ENCODE measurements around the gene NT5C1B. TPM values are rescaled to one million over a fixed set of nuclear protein-coding genes. Genes with fewer than 3 reads are reported as not detected.
A peak's percentile ranks its signal among the peaks of the same experiment; 100 is the strongest.

The NT5C1B gene
- total and polyA plus RNA-seq, 10 of the 15 experiments (the other 5 are each of a cell fraction or from before 2014, with no cell fraction given): 0.40 to 0.44 TPM; not detected in 8

DNA sequence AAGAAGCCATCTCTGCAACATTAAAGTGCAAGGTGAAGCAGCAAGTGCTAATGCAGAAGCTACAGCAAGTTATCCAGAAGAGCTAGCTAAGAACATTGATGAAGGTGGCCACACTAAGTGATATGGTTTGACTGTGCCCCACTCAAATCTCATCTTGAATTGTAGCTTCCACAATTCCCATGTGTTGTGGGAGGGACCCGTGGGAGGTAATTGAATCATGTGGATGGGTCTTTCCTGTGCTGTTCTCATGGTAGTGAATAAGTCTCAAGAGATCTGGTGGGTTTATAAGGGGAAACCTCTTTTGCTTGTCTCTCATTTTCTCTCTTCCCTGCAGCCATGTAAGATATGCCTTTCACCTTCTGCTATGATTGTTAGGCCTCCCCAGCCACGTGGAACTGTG is 40.3 kb downstream of the NT5C1B start:
- Histone ChIP-seq H2AFZ (ENCODE audit: control insufficient read depth, low read depth, low read length) (peak overlapping the region; percentile 13; the same call in 1 of the 2 replicates), H3K9ac (ENCODE audit: control insufficient read depth, insufficient read depth, low read length) (no peak overlapping the region), H3K9me3 (replicated peaks; ENCODE audit: control insufficient read depth, insufficient read depth, low read length) (no peaks in the 10 kb centered on the region), H3K36me3 (ENCODE audit: control insufficient read depth in 2 of 2, insufficient read depth in 2 of 2, low read length in 1 of 2) (no peaks in the 10 kb centered on the region), H3K27ac (ENCODE audit: control insufficient read depth, insufficient read depth) (no peak overlapping the region), H3K4me3 (no peak overlapping the region), H3K79me2 (ENCODE audit: control insufficient read depth, insufficient read depth, low read length) (no peaks in the 10 kb centered on the region), H4K20me1 (ENCODE audit: control insufficient read depth, insufficient read depth) (no peaks in the 10 kb centered on the region), H3K4me1 (ENCODE audit: control insufficient read depth, insufficient read depth, low read length) (no peaks in the 10 kb centered on the region), H3K4me2 (ENCODE audit: control insufficient read depth, insufficient read depth) (no peak overlapping the region), H3K27me3 (replicated peaks in 1 of 2; ENCODE audit: control insufficient read depth in 2 of 2, insufficient read depth in 2 of 2, low read length in 1 of 2) (no peaks in the 10 kb centered on the region)
- TF ChIP-seq MEF2B (IDR thresholded peaks at IDR 0.05; ENCODE audit: partially characterized antibody, poor library complexity, severe bottlenecking) (peak; percentile 14), SMAD1 (IDR thresholded peaks at IDR 0.05; ENCODE audit: low read depth, partially characterized antibody) (no peak)
- ATAC-seq (no peak), FAIRE-seq (no peak), DNase-seq (ENCODE audit: low read depth, low spot score) (no peak)
- intact Hi-C loops (cut with micrococcal nuclease; ENCODE audit: unreplicated experiment) (loop anchor here (10.0 kb wide), 1 partner anchor 796 kb away; no protein-coding TSS in a partner anchor), in situ Hi-C loops (cut with MboI) (no loop called here)
- CTCF ChIA-PET: no interaction called here
- 24% methylated on average over 2 of the region's 2 CpGs for WGBS (ENCODE audit: insufficient coverage, insufficient replicate concordance, low lambda C conversion rate, missing lambda C conversion rate)
- POLR2A ChIA-PET: no interaction called here
- RAD21 ChIA-PET (ENCODE audit: unreplicated experiment): interaction anchor here (1.3 kb wide), 1 partner anchor 60 kb away, joined by 3 read pairs; no protein-coding TSS in a partner anchor
- no TSS peak for BruUV-seq (replicated peaks)
- SMC1A ChIA-PET (ENCODE audit: uncharacterized antibody, unreplicated experiment): interaction anchor here (0.8 to 0.9 kb wide), 2 partner anchors 9 to 11 kb away, joined by 3 to 4 read pairs; partner anchors contain the start of gene RDH14

DNA sequence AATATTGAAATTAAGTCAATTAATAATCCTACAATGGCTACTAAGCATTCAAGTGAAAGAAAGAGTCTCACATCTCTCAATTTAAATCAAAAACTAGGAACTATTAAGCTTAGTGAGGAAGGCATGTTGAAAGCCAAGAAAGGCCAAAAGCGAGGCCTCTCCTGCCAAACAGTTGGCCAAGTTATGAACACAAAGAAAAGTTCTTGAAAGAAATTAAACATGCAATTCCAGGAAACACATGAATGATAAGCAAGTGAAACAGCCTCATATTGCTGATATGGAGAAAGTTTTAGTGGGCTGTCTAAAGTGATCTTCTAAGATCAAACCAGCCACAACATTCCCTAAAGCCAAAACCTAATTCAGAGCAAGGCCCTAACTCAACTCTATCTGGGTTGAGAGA is 40.7 kb downstream of the NT5C1B start:
- no peaks in the 10 kb centered on the region for H3K9me3 ChIP-seq (replicated peaks; ENCODE audit: control insufficient read depth, insufficient read depth, low read length)
- no peaks in the 10 kb centered on the region for H3K27me3 ChIP-seq (replicated peaks in 1 of 2; ENCODE audit: control insufficient read depth in 2 of 2, insufficient read depth in 2 of 2, low read length in 1 of 2)
- H3K9ac ChIP-seq (ENCODE audit: control insufficient read depth, insufficient read depth, low read length): no peak overlapping the region
- no peaks in the 10 kb centered on the region for H3K79me2 ChIP-seq (ENCODE audit: control insufficient read depth, insufficient read depth, low read length)
- ChIA-PET POLR2A (no interaction called here), CTCF (no interaction called here), RAD21 (ENCODE audit: unreplicated experiment) (interaction anchor here (1.3 kb wide), 1 partner anchor 61 kb away, joined by 3 read pairs; no protein-coding TSS in a partner anchor), SMC1A (ENCODE audit: uncharacterized antibody, unreplicated experiment) (interaction anchor here (0.8 to 0.9 kb wide), 2 partner anchors 10 to 11 kb away, joined by 3 to 4 read pairs; partner anchors contain the start of gene RDH14)
- FAIRE-seq: no peak
- H2AFZ ChIP-seq (ENCODE audit: control insufficient read depth, low read depth, low read length): peak overlapping the region; percentile 13; the same call in 1 of the 2 replicates
- 100% methylated on average over 1 of the region's 1 CpG for WGBS (ENCODE audit: insufficient coverage, insufficient replicate concordance, low lambda C conversion rate, missing lambda C conversion rate)
- BruUV-seq (replicated peaks): no TSS peak
- H3K4me3 ChIP-seq: no peak overlapping the region
- no peaks in the 10 kb centered on the region for H3K4me1 ChIP-seq (ENCODE audit: control insufficient read depth, insufficient read depth, low read length)
- in situ Hi-C loops (cut with MboI): no loop called here
- H3K27ac ChIP-seq (ENCODE audit: control insufficient read depth, insufficient read depth): no peak overlapping the region
- intact Hi-C loops (cut with micrococcal nuclease; ENCODE audit: unreplicated experiment): loop anchor here (10.0 kb wide), 1 partner anchor 796 kb away; no protein-coding TSS in a partner anchor
- H3K4me2 ChIP-seq (ENCODE audit: control insufficient read depth, insufficient read depth): no peak overlapping the region
- no peak for ATAC-seq
- no peaks in the 10 kb centered on the region for H3K36me3 ChIP-seq (ENCODE audit: control insufficient read depth in 2 of 2, insufficient read depth in 2 of 2, low read length in 1 of 2)
- TF ChIP-seq, protein P1, sequence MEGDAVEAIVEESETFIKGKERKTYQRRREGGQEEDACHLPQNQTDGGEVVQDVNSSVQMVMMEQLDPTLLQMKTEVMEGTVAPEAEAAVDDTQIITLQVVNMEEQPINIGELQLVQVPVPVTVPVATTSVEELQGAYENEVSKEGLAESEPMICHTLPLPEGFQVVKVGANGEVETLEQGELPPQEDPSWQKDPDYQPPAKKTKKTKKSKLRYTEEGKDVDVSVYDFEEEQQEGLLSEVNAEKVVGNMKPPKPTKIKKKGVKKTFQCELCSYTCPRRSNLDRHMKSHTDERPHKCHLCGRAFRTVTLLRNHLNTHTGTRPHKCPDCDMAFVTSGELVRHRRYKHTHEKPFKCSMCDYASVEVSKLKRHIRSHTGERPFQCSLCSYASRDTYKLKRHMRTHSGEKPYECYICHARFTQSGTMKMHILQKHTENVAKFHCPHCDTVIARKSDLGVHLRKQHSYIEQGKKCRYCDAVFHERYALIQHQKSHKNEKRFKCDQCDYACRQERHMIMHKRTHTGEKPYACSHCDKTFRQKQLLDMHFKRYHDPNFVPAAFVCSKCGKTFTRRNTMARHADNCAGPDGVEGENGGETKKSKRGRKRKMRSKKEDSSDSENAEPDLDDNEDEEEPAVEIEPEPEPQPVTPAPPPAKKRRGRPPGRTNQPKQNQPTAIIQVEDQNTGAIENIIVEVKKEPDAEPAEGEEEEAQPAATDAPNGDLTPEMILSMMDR (IDR thresholded peaks at IDR 0.05 in 2 of 3, conservative IDR thresholded peaks at IDR 0.05 in 1 of 3; ENCODE audit: control insufficient read depth in 2 of 3, extremely low read depth in 1 of 3, insufficient read depth in 1 of 3, low read depth in 3 of 3, low read length in 3 of 3): no peak
- H4K20me1 ChIP-seq (ENCODE audit: control insufficient read depth, insufficient read depth): no peaks in the 10 kb centered on the region
- no peak for DNase-seq (ENCODE audit: low read depth, low spot score)

Measured in GM12878 (cell line).